GM12875 (cell line): ENCODE measurements around the gene COQ10A.

Experiments used
- H3K4me3 ChIP-seq: one replicate; pipeline ENCODE4 v1.5.1; 2011; ENCODE audit warnings: low read depth, low read length, control low read depth
- TF ChIP-seq, protein P1 (sequence below): IDR thresholded peaks from 2 replicates; pipeline ENCODE4 v1.5.1; 2011; ENCODE audit warnings: low read depth, mild to moderate bottlenecking, control low read depth, inconsistent platforms, low read length, moderate library complexity, borderline replicate concordance; ENCODE audit not compliant: insufficient read depth

COQ10A gene

DNA sequence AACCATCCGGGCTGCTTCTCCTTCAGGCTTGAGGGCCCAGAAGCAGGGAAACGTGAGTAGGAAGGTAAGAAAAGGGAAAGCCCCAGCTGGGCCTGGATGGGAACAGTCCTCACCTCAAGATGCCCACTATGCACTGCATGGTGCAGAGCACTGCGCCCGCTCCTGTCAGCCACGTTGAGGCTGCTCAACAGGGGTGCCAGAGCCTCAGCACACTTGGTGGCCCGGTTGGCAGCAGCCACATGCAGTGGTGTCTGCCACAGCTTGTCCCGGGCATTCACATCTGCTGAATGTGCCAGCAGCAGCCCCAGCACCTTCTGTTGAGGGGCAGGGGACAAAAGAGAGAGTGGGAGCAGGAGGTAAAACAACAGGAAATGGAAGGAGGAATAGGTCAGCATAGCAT lies 11.1 kb upstream of the COQ10A start:
- TF ChIP-seq, protein P1, sequence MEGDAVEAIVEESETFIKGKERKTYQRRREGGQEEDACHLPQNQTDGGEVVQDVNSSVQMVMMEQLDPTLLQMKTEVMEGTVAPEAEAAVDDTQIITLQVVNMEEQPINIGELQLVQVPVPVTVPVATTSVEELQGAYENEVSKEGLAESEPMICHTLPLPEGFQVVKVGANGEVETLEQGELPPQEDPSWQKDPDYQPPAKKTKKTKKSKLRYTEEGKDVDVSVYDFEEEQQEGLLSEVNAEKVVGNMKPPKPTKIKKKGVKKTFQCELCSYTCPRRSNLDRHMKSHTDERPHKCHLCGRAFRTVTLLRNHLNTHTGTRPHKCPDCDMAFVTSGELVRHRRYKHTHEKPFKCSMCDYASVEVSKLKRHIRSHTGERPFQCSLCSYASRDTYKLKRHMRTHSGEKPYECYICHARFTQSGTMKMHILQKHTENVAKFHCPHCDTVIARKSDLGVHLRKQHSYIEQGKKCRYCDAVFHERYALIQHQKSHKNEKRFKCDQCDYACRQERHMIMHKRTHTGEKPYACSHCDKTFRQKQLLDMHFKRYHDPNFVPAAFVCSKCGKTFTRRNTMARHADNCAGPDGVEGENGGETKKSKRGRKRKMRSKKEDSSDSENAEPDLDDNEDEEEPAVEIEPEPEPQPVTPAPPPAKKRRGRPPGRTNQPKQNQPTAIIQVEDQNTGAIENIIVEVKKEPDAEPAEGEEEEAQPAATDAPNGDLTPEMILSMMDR, result no peak
- H3K4me3 ChIP-seq, result no peak overlapping the region

DNA sequence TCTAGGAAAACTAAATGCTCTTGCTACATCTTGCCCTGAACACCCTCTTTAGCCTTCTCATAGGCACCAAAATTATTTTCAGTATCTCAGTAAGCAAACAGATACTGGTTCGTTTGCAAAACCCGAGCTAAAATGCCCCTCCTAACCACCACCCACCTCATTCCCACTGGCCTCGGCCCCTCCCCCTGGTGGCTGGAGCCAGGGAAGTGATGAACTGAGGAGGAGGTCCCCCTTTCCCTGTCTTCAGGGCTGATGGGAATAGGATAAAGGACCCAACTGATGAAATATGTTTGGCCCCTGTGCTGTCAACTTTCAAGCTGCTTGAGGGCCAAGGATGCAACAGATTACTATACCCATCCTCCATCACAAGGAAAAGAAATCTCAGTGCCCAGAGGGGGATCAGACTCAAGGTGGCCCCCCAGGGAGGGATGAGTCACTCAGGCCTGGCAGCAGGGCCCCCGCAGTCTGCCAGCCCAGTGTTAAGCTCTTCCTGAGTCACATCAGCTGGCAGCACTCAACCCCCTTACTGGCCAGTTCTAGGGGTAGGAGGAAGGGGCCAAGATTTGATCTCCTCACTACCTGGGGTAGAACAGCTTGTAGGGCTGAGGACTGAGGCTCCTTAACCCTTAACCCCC lies 10.3 kb upstream of the COQ10A start:
- no peak overlapping the region for H3K4me3 ChIP-seq
- TF ChIP-seq, protein P1, result 0 out of 2 replicates have a peak, but pooled peaks have one; percentile 3

DNA sequence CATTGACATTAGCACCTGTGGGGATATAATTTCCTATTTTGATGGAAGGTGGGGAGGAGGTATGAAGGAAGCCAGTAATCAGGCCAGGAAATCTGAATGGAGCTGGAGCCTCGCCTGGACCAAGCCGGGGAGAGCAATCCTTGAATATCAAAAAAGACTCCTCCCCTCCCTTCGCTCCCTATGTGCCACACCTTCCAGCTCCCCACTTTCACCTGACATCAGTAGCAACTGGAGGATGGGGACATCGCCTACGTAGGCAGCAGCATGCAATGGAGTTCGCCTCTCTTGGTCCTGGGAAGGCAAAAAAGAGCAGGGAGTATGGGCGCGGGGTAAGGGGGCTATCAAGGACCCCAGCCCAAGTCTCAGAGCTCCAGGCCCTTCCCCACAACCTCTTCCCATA lies 9.7 kb upstream of the COQ10A start:
- peak overlapping the region; percentile 84 for H3K4me3 ChIP-seq
- TF ChIP-seq, protein P1, result no peak

DNA sequence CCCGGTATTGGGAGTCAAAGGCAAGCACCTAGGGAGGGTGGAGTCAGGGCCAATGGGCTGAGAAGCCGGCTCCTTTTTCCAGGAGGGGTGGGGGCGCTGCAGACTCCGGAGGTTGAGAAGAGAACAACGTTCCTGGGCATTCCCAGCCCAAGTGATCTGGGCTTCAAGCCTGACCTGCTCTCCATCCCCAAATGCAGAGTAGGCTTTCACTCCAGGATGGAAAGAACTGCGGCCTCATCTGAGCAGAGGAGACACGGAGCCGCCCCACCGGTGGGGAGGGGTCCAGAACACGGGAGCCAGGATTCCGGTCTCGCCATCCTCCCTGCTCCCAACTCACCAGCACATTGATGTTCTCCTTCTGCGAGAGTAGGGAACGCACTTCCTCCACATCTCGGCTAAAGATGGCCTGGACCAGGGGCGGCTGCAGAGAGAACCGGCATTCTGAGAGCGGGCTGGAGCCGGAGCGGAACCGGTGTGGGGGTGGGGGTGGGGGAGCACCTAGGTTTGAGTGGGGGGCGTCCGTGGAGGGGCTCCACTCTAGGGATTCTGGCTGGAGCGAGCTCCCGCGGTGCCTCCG lies 9.2 kb upstream of the COQ10A start:
- peak overlapping the region; percentile 84 for H3K4me3 ChIP-seq
- TF ChIP-seq, protein P1, result no peak

DNA sequence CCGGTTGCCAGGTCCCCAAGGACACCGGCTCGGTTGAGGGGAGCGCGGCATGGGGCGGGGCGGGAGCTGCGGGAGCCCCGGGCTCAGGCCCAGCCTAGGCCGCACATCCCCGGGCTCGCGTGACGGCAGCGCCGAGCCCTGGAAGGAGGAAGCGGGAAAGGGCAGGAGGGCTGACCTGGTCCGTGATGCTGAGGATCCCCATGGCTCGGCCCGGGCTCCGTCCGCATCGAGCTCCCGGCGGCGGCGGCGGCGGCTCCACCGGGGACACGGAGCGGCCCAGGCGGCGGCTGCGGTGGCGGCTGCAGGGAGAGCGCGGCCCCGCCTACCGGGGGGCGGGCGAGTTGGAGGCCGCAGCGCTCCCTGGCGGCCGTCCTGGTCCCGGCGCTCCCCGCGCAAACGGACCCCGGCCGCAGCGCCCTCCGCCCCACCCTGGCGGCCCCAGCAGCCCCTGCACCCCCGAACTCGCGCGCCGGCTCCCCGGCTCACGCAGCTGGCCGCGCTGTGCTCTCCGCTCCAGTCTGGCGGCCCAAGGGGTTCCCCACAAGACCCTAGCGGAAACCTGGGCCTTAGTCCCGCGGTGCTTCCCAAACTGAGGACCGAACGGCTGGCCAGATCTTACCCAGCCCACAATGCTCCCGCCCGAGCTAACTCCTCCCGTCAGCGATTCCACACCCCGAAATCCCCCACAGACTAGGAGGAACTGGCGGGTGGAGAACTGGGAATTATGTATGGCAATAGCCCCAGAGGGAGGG lies 8.5 kb upstream of the COQ10A start, which contains the start of gene ANKRD52:
TSS of gene ANKRD52 (minus strand) at position 317 of the 752 bp plus-strand sequence. CDS start at position 202, 115 bp downstream.
- H3K4me3 ChIP-seq, result peak within 1 kb of the TSS; percentile 84
- TF ChIP-seq, protein P1, result peak; percentile 87

DNA sequence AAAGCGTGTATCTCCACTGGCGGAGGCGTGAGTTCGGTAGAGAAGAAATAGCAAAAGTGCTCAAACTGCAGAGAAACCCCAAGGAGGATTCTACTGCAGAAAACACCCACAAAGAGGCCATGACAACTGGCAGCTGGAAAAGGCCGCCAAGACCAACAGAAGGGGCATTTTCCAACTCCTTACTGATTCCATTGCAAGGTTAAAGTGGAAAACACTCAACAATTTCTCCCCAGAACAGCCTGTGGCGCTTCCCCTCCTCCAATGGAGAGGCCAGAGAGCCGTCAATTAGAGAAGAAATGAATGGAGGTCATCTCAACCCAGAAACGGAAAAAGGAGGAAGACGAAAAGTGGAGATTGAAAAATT lies 7.9 kb upstream of the COQ10A start:
- H3K4me3 ChIP-seq, result peak overlapping the region; percentile 70
- TF ChIP-seq, protein P1, result no peak
